ENCODE results near the gene NRARP. TPM values are rescaled to one million over a fixed set of nuclear protein-coding genes. Genes with fewer than 3 reads are reported as not detected.

NRARP gene
- total and polyA plus RNA-seq, 2 of the 13 experiments (the other 11 are each of a cell fraction or from before 2014, with no cell fraction given), result 0.22 to 0.46 TPM

- Histone ChIP-seq H2AFZ (ENCODE audit: low read length) (no peak overlapping the region), H3K36me3 (replicated peaks in 1 of 2; ENCODE audit: control insufficient read depth in 1 of 2, insufficient read depth in 2 of 2, low read length in 2 of 2) (no peaks in the 10 kb centered on the region), H3K27me3 (ENCODE audit: control insufficient read depth in 1 of 2, insufficient read depth in 2 of 2, low read length in 2 of 2) (peaks cover 2 to 4% of the 10 kb centered on the region in 2 experiments; a peak in 2 of 5 replicates), H3K4me2 (ENCODE audit: low read depth, low read length) (no peak overlapping the region), H3K79me2 (ENCODE audit: insufficient read depth, low read length) (no peaks in the 10 kb centered on the region), H3K4me1 (ENCODE audit: insufficient read depth, low read length) (no peaks in the 10 kb centered on the region), H3K4me3 (replicated peaks in 1 of 3; ENCODE audit: insufficient read depth in 1 of 3, low read depth in 2 of 3, low read length in 3 of 3) (no peak overlapping the region), H3K27ac (ENCODE audit: extremely low read length, insufficient read depth, low read length) (no peak overlapping the region), H3K9me3 (ENCODE audit: low read length) (no peaks in the 10 kb centered on the region), H4K20me1 (ENCODE audit: insufficient read depth, low read length) (no peaks in the 10 kb centered on the region), H3K9ac (ENCODE audit: insufficient read depth, low read depth, low read length) (no peak overlapping the region)
- intact Hi-C loops (cut with micrococcal nuclease; ENCODE audit: unreplicated experiment), result no loop called here
- CTCF ChIA-PET (ENCODE audit: low intra/inter-chr PET ratio, low total read pairs), result no interaction called here
- 74% methylated on average over 9 of the region's 9 CpGs for WGBS (ENCODE audit: low lambda C conversion rate)
- in situ Hi-C loops (cut with HindIII; ENCODE audit: extremely low pct_ligation_motif_present, low pct_unique_long_range_greater_than_20kb), result no loop called here
- peak; percentile 59; the same call in 1 of the 2 replicates for TF ChIP-seq CEBPB (IDR thresholded peaks at IDR 0.05; ENCODE audit: borderline replicate concordance, low read depth, low read length)
- no peak for TF ChIP-seq NKX3-1 (CRISPR knock-in tag; IDR thresholded peaks at IDR 0.05)
- no peak for FAIRE-seq
- DNase-seq (ENCODE audit: low spot score), result no peak
- POLR2A ChIA-PET, result no interaction called here
- no peak for ATAC-seq
- BruUV-seq (replicated peaks), result no TSS peak
These were observed 29.9 kb upstream of the NRARP start for GRCh38 chr9:137331929-137332328.

GRCh38 chr9:137330689-137331088 is 28.6 kb upstream of the NRARP start:
- intact Hi-C loops (cut with micrococcal nuclease; ENCODE audit: unreplicated experiment), result no loop called here
- no peaks in the 10 kb centered on the region for H3K9me3 ChIP-seq (ENCODE audit: low read length)
- POLR2A ChIA-PET, result no interaction called here
- no peak overlapping the region for H3K27ac ChIP-seq (ENCODE audit: extremely low read length, insufficient read depth, low read length)
- no peak overlapping the region for H3K4me2 ChIP-seq (ENCODE audit: low read depth, low read length)
- H3K4me3 ChIP-seq (replicated peaks in 1 of 3; ENCODE audit: insufficient read depth in 1 of 3, low read depth in 2 of 3, low read length in 3 of 3), result no peak overlapping the region
- ATAC-seq (no peak), FAIRE-seq (no peak), DNase-seq (ENCODE audit: low spot score) (no peak)
- WGBS (ENCODE audit: low lambda C conversion rate), result 35% methylated on average over 6 of the region's 6 CpGs
- H3K9ac ChIP-seq (ENCODE audit: insufficient read depth, low read depth, low read length), result no peak overlapping the region
- TF ChIP-seq ZNF33B (CRISPR knock-in tag; IDR thresholded peaks at IDR 0.05), result no peak
- TF ChIP-seq KAT2B (IDR thresholded peaks at IDR 0.05; ENCODE audit: borderline replicate concordance, low read depth, low read length), result no peak
- TF ChIP-seq ZNF776 (CRISPR knock-in tag; IDR thresholded peaks at IDR 0.05), result no peak
- no peak for TF ChIP-seq ZNF572 (CRISPR knock-in tag; IDR thresholded peaks at IDR 0.05)
- TF ChIP-seq RBAK (CRISPR knock-in tag; IDR thresholded peaks at IDR 0.05), result no peak
- TF ChIP-seq NFKB2 (CRISPR knock-in tag; IDR thresholded peaks at IDR 0.05; ENCODE audit: borderline replicate concordance), result no peak
- no peak for TF ChIP-seq SP140L (CRISPR knock-in tag; IDR thresholded peaks at IDR 0.05; ENCODE audit: borderline replicate concordance)
- TF ChIP-seq TGIF2 (CRISPR knock-in tag; IDR thresholded peaks at IDR 0.05), result no peak
- no peak for TF ChIP-seq ZNF574 (CRISPR knock-in tag; IDR thresholded peaks at IDR 0.05)
- TF ChIP-seq ZNF101 (CRISPR knock-in tag; IDR thresholded peaks at IDR 0.05; ENCODE audit: borderline replicate concordance, low read depth), result no peak
- TF ChIP-seq ZNF225 (CRISPR knock-in tag; IDR thresholded peaks at IDR 0.05), result no peak
- TF ChIP-seq GABPA (IDR thresholded peaks at IDR 0.05; ENCODE audit: low read depth, low read length), result no peak
- no peak for TF ChIP-seq GABPA (CRISPR knock-in tag; IDR thresholded peaks at IDR 0.05; ENCODE audit: low read depth)
- TF ChIP-seq HIC2 (CRISPR knock-in tag; IDR thresholded peaks at IDR 0.05; ENCODE audit: low read depth), result no peak
- in situ Hi-C loops (cut with HindIII; ENCODE audit: extremely low pct_ligation_motif_present, low pct_unique_long_range_greater_than_20kb), result no loop called here
- no peaks in the 10 kb centered on the region for H3K36me3 ChIP-seq (replicated peaks in 1 of 2; ENCODE audit: control insufficient read depth in 1 of 2, insufficient read depth in 2 of 2, low read length in 2 of 2)
- no peaks in the 10 kb centered on the region for H3K4me1 ChIP-seq (ENCODE audit: insufficient read depth, low read length)
- peaks cover 2 to 4% of the 10 kb centered on the region in 2 experiments; a peak in 2 of 5 replicates for H3K27me3 ChIP-seq (ENCODE audit: control insufficient read depth in 1 of 2, insufficient read depth in 2 of 2, low read length in 2 of 2)
- no TSS peak for BruUV-seq (replicated peaks)
- H4K20me1 ChIP-seq (ENCODE audit: insufficient read depth, low read length), result no peaks in the 10 kb centered on the region
- no peaks in the 10 kb centered on the region for H3K79me2 ChIP-seq (ENCODE audit: insufficient read depth, low read length)
- H2AFZ ChIP-seq (ENCODE audit: low read length), result no peak overlapping the region
- CTCF ChIA-PET (ENCODE audit: low intra/inter-chr PET ratio, low total read pairs), result no interaction called here
